HG03575 (cell line): ENCODE results near the gene PDZD8.
"Not testable (repeated sequence)": the region's sequence is repeated elsewhere in the genome, so short reads cannot be mapped to it uniquely, and the experiment has no call there.

ENCODE experiments used
- ATAC-seq: cut with Tn5 transposase; IDR thresholded peaks from one replicate; pipeline ENCODE4 v1.9.1; 2021; ENCODE audit not compliant: unreplicated experiment, insufficient number of reproducible peaks, low FRiP score; ENCODE audit errors: extremely low read depth

Gene PDZD8

DNA sequence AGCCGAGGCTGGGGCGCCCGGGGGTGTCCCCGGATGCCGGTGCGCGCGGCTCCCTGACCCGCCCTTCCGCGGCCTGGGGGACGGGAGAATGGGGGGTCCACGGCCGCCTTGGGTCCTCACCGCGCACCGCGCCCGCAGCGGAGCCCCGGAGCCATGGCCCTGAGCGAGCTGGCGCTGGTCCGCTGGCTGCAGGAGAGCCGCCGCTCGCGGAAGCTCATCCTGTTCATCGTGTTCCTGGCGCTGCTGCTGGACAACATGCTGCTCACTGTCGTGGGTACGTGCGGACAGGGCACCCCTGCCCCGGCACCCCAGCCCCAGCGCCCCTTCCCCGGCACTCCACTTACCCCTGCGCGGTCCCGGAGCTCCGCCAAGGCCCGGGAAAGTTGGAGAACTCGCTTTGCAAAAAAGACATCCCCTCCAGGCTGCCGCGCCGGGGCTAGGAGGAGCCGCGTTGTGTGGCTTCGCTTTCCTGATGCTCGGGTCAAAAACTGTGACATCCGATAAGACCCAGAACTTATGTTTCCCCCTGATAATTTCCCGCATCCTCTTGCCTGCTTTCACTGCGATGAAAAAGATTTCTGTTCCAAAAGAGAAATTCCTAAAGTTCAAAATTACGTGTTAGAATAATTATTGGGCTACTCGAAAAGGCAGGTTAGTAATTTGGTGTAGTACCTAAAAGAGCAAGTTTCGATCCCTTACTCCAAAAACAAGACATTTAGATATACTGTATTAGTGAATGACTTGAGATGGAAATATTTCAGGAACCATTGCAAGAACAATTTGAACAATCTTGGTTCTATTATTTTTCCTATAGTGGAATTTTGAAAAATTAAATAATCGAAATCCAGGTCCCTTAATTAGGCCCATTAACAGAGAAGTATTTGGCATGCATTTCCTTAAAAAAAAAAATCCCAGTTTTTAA, 133.4 kb downstream of the PDZD8 start:
- no peak for ATAC-seq

DNA sequence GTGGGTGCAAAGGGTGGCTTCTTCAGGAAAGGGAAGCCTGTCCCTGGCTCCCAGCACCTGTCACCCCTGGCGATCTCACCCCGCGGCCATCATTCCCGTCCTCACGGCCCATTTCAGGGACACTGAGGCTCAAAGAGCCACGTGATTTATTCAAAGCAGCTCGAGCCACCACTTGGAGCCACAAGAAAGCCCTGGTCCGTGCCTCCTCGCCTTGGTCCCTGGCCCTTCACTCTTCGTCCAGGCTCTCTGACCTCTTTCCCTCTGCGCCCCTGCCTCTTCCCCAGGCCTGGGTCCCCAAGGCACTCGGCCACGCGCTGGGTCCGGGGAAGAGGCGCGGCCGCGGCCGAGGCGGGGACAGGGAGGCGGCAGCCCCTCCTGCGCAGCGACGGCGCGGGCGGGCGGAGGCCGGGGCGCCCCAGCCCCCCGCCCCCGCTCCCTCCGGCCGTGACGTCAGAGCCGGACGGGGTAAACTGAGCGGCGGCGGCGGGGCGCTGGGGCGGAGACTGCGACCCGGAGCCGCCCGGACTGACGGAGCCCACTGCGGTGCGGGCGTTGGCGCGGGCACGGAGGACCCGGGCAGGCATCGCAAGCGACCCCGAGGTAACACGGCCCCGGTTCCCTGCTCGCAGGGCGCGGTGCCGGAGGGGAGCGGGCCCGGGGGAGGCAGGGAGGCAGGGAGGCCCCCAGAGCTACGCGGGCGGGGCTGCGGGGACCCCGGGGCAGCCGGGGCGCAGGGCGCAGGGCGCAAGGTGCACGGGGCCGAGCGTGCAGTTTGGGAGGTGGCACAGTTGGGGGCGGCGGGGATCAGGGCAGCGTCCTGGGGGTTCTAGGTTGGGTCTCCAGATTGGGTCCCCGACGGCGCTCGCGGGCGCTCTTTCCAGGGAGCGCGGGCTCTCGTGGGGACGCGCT, 134.4 kb downstream of the PDZD8 start, which contains the start of gene SLC18A2:
Gene SLC18A2 (plus strand): TSS at position 494 of the 909 bp plus-strand sequence. CDS start 580 bp downstream, outside the sequence.
- ATAC-seq, result no peak

DNA sequence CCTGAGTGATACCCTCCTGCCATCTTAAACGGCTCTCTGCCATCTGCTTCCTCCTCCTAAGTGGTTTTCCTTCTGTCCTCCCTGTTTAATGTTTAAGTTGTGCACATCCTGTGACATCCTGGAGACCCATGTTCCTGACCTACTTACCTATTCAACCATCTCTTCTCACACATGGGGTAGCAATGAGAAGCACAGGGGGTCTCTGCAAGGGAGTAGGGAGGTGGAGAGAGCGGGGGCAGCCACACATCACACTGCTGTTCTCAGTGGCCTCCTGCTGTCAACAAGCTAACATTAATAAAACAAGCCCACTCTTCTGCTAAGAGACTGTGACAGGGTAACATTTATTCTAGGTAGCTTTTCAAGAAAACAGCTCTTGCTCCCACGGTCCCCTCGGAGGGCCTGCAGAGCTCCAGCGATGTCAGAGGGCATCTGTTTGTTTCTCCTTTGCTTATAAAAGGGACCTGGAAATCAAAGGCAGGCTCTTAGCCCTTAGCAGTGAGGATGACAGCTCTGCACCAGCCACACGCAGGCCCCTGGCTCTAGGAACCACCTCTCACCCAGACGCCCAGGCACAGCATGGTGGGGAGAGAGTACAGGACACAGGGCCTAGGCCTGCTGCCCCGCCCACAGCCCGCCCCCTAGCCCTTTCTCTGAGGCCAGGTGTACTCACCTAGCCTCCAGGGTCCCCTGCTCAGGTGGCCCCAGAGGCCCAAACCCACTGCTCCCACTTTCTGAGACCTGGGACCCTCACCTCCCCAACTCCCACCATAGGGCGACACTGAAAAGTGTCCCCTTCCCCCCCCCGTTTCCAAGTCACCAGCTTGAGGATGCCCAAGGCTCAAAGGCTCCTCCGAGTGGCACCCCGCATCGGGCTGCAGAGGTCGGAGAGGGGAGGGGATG, 135.3 kb downstream of the PDZD8 start:
- ATAC-seq, result no peak

- no peak for ATAC-seq
These were observed 136.2 kb downstream of the PDZD8 start for GRCh38 chr10:117239051-117239450.

GRCh38 chr10:117237401-117237991, 137.7 kb downstream of the PDZD8 start:
- no peak for ATAC-seq

DNA sequence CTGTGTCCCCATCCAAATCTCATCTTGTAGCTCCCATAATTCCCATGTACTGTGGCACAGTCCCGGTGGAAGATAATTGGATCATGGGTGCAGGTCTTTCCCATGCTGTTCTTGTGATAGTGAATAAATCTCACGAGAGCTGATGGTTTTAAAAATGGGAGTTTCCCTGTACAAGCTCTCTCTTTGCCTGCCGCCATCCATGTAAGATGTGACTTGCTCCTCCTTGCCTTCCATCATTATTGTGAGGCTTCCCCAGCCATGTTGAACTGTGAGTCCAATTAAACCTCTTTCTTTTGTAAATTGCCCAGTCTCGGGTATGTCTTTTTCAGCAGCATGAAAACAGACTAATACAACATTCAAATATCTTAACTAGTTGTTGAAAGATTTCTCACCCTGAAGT, 145.1 kb downstream of the PDZD8 start:
- ATAC-seq, result not testable (repeated sequence)

DNA sequence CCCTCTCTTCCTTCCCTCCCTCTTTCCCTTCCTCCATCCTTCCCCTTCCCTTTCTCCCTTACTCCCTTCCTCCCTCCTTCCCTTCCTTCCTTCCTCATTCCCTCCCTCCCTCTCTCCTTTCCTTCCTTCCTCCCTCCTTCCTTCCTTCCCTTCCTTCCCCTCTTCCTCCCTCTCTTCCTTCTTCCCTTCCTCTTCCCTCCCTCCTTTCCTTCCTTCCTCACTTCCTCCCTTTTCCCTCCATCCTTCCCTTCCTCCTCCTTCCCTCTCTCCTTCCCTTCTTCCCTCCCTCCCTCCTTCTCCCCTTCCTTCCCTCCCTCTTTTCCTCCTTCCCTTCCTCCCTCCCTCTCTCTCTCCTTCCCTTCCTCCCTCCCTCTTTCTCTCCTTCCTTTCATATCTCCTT, 147.0 kb downstream of the PDZD8 start:
- ATAC-seq, result no peak
